LoVo (cell line): ENCODE results near the gene MCUR1.
"Not testable (repeated sequence)": the region's sequence is repeated elsewhere in the genome, so short reads cannot be mapped to it uniquely, and the experiment has no call there.

ENCODE experiments used
- DNase-seq: peaks from one replicate; pipeline ENCODE4 v3.0.0-alpha.2; 2016; ENCODE audit warnings: low spot score

MCUR1 gene, protein sequence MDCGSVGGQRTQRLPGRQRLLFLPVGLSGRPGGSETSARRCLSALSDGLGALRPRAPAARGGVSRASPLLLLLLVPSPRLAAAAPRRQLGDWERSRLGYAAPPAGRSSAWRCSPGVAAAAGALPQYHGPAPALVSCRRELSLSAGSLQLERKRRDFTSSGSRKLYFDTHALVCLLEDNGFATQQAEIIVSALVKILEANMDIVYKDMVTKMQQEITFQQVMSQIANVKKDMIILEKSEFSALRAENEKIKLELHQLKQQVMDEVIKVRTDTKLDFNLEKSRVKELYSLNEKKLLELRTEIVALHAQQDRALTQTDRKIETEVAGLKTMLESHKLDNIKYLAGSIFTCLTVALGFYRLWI

DNA sequence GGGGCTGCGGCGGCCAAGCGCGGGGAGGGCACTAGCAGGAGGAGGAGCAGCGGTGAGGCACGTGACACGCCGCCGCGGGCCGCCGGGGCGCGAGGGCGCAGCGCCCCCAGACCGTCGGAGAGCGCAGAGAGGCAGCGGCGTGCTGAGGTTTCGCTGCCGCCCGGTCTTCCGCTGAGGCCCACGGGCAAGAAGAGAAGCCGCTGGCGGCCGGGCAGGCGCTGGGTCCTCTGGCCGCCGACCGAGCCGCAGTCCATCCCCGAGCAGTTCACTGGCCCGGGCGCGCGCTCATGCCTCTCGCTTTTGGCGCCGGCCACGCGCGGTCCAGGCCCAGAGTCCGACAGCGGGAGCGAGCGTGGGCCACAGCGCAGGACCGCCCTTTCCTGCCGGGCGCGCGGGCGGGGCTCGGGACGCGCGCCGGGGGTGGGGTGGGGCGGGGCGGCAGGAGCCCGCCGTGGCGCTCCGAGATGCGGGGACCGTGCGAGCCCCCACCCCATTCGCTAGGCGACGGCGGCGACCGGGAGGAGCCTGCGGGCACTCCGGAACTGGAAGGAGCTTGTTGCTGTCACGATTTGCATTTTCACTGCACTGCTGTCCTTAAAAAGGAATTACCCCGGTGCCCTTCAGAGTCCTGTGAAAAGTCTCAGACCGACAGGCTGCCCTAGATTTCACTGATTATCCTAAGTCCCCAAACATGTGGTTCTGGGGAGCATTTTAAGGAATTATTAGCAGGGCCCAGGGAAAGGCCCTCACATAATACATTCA is at the start of gene MCUR1:
MCUR1 (minus strand) TSS at position 382 of the 762 bp plus-strand sequence; CDS start at position 254, 128 bp downstream.
- peak; percentile 82 for DNase-seq

DNA sequence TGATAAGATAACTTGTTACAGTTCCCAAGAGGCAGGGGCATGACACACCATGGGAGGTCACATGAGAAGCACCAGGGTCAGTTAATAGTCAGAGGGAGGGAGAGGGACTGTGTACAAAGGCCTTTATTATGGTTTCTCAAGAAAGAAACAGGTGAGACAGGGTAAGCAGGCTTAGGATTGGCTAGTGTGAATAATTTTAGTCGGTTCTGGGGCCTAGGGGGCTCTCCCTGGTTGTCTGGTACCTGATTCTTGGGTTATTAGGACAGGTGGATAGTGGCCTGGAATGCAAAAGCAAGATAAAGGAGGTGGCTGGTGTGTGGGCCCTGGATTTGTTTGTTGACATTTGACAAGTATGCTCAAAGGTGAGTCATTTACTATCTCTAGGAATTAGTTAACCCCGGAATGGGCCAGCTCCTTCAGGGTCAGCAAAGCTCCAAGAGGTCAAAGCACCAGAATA is 49.4 kb upstream of the MCUR1 start:
- DNase-seq = peak; percentile 23

DNA sequence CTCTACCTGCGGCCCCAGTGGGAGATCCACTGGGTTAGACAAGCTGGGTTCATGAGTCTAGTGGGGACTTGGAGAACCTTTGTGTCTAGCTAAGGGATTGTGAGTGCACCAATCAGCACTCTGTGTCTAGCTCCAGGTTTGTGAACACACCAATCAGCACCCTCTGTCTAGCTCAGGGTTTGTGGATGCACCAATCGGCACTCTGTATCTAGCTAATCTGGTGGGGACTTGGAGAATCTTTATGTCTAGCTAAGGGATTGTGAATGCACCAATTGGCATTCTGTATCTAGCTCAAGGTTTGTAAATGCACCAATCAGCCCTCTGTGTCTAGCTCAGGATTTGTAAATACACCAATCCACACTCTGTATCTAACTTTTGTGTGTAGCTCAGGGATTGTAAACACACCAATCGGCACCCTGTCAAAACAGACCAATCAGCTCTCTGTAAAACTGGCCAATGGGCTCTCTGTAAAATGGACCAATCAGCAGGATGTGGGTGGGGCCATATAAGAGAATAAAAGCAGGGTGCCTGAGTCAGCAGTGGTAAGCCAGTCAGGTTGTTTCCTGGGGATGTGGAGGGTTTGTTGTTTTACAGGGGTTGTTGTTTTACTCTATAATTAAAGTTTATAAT is 46.3 kb upstream of the MCUR1 start:
- not testable (repeated sequence) for DNase-seq

DNA sequence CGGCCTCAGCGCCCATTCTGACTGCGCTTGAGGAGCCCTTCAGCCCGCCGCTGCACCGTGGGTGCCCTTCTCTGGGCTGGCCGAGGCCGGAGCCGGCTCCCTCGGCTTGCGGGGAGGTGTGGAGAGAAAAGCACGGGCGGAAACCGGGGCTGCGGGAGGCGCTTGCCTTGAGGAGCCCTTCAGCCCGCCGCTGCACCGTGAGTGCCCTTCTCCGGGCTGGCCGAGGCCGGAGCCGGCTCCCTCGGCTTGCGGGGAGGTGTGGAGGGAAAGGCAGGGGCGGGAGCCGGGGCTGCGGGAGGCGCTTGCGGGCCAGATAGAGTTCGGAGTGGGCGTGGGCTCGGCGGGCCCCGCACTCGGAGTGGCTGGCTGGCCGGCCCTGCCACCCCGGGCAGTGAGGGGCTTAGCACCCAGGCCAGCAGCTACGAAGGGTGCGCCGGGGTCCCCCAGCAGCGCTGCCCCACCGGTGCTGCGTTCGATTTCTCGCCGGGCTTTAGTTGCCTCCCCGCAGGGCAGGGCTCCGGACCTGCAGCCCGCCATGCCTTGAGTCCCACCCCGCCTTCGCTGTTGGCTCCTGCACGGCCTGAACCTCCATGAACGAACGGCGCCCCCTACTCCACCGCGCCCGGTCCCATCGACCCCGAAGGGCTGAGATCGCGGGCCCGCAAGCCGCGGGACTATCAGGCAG is 45.7 kb upstream of the MCUR1 start:
- no peak for DNase-seq

DNA sequence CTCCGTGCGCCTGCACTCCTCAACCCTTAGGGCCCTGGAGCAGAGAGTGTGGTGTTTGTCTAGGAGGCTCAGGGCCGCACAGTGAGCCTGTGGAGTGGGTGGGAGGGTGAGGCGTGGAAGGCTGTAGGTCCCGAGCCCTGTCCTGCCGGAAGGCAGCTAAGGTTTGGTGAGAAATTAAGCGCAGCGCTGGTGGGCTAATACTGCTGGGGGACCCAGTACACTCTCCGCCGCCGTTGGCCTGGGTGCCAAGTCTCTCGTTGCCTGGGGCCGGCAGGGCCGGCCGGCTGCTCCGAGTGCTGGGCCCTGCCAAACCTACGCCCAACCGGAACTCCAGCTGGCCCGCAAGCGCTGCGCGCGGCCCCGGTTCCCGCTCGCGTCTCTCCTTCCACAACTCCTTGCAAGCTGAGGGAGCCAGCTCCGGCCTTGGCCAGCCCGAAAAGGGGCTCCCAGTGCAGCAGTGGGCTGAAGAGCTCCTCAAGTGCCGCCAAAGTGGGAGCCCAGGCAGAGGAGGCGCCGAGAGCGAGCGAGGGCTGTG is 40.4 kb upstream of the MCUR1 start:
- DNase-seq = no peak

DNA sequence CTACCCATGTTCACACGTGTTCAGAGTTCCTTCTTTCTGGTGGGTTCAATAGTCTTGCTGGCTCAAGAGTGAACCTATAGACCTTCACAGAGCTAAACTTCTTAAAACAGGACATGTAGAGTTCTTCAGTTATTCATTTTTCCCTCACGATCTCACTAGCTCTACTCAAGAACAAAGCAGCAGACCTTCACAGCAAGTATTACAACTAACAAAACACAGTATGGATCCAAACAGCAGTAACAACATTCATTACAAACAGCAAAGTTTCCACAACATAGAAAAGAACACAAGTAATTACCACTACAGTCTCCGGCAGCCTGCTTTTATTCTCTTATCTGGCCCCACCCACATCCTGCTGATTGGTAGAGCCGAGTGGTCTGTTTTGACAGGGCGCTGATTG is 39.5 kb upstream of the MCUR1 start:
- DNase-seq = no peak

DNA sequence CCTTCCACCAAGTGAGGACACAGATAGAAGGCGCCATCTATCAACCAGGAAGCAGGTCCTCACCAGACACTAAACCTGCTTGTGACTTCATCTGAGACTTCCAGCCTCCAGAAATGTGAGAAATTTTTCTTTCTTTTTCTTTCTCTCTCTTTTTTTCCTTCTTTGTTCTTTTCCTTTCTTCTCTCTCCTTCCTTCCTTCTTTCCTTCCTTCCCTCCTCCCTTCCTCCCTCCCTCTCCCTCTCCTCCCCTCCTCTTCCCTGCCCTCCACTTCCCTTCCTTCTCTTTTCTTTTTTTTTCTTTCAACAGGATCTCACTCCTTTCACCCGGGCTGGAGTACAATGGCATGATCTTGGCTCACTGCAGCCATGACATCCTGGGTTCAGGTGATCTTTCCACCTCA is 37.4 kb upstream of the MCUR1 start:
- DNase-seq = no peak

DNA sequence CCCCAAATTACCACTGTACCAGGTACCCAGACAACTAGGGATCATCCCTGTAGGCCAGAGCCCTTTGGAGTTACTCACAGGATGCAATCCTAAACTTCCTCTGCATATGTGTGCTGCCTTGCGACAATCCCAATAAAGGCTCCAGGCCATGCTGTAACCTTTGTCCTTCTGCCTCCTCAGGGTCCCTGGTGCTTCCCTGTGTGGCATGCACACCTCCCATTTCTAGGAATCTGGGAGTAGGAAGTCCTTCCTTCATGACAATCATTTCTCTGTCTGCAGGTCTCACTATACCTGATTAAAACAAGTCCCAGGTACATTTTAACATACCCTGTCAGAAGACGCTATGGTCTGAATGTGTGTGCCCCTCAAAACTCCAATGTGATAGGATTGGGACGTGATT is 37.0 kb upstream of the MCUR1 start:
- DNase-seq = no peak

DNA sequence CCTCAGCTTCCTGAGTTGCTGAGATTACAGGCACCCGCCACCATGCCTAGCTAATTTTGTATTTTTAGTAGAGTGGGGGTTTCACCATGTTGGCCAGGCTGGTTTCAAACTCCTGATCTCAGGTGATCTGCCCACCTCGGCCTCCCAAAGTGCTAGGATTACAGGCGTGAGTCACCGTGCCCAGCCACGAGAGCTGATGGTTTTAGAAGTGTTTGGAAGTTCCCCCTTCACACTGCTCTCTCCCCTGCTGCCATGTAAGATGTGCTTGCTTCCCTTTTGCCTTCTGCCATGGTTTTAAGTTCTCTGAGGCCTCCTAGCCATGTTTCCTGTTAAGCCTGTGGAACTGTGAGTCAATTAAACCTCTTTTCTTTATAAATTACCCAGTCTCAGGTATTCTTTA is 36.3 kb upstream of the MCUR1 start:
- not testable (repeated sequence) for DNase-seq

DNA sequence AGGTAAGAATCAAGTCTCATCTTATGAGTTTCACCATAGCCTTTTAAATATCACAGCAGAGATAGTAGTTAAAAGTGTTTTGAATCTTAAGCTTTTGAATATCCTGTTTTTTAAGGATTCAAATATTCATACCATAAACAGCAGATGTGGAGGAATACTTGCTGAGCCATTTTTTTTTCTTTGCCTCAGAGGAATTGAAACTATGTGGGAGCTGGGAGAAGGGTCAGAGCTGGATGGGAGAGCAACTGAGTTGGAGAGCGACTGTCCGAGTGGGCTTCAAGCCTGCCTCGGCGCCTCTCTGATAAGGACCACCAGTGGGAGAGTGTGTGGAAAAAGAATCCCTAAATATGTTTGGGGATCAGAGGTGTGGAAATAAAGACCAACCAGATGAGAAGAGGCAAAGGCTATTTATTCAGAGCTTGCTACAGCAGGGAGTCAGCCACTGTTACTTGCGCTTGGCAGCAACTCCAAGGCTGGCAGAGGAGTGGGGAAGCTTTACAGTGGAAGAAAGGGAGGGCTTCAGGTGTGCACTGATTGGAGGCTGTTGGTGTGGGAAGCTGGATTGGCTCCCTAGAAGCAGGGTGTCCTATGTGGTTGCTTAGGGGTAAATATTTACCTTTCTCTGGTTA is 34.3 kb upstream of the MCUR1 start:
- DNase-seq = no peak

DNA sequence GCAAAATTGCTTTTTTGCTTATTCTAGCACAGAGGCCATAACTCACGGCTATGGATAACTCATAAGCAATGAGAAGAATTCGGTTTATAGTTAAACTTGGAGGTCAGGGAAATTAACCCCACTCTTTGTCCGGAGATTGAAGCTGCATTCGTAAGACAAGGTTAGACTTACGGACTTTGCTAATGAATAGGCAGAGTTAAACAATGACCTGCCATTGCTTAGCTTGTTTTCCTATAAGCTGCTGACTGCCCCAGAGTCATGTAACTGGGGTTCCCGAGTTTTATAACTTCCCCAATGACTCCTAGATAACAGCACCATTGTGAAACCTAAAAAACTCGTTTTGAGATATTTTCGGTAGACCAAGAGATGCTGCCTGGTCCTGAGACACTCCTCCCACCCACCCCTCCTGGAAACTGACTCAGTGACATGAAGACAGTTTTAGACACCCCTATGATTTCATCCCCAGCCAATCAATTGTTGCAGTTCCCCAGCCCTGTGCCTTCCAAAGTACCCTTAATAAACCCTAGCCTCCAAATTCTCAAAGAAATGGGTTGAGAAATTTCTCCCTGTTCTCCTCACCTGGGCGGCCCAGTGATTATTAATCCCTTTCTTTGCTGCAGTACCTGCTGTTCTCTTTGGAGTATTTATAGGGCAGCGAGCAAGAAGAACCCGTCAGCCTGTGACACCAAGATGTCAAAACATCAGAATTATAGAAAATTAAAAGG is 33.1 kb upstream of the MCUR1 start:
- DNase-seq = no peak

DNA sequence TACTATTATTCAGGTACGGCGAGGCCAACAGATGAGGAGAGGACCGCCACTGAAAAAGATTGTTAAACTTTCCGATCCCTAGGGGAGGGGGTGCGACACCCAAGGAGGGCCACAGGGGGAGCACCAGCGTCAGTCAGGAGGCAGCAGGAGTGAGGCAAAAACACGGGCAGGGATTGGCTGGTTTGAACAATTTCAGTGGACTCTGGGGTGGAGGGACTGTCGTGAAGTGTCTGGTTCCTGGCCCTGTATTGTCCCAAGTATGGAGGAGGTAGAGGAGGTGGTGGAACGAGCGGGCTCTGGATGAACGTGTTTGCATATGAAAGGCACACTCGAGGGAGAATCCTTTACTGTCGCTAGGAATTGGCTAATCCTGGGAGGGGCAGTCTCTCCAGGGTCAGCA is 32.5 kb upstream of the MCUR1 start:
- no peak for DNase-seq

DNA sequence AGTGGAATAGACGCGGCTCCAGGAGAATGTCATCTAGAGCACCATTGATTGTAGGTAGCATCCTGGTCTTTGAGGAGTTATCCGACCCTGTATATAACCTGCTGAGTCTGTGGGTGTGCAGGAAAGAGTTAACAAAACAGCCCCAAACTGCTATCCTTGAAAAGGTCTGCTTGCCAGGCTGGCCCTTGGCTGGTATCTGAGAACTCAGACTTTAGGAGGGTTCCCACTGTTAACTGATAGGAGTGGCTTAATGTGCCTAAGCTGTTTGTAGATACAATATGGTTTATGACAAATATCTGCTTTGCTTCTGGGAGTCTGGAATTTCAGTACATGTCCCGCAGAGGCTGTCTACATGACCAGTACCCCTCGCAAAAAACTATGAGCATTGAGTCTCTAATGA is 27.6 kb upstream of the MCUR1 start:
- no peak for DNase-seq

DNA sequence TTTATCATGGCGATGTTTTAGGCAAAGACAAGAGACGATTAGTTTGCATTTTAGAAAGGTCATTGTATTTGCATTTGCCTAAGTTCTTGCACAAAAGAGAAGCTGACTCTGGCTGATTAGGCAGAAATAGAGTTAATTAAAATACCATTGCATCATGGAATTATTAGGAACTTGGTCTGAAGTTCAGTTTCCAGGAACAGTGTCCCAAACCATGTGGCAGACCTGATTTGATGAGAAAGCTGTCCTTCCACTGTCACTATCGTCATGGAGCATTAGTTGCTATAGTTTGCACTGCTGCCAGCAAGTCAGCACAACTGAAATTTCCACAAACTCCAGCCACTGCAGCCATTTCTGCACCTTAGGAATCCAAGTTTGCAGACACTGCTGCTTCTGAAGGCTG is 24.3 kb upstream of the MCUR1 start:
- DNase-seq = no peak

DNA sequence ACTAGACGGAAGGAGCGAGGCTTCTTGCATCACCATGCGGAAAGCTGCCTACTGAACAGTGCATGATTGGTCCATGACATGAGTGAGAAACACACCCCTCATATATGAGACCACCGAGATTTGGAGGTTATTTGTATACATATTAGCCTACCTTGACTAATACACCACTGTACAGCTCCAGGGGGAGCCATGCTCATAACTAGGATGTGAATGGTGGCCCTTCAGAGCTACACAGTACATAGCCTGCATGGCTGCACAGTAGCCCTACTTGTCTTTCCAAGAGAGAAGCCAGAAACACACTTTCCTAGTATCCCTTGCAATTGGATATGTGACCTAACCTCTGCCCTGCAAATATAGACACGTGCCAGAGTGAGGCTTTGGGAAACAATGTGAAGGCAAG is 21.8 kb upstream of the MCUR1 start:
- no peak for DNase-seq

DNA sequence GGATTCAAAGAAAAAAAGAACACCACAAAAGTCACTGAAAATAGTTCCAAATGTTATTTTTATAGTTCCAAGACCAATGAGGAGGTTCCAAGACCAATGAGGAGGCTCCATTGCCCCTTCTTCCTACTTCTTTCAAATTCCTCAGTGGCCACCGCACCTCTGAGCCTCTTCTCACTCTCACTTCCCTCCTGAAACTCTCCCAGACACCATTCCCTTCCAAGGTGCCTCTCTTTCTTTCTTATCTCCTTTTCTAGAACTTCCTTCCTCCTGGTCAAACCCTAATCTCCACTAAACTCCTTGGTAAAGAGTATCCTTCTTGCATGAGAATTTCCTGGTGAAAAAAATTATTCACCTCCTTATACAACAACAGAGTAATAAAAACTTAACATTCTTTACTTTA is 20.4 kb upstream of the MCUR1 start:
- no peak for DNase-seq

DNA sequence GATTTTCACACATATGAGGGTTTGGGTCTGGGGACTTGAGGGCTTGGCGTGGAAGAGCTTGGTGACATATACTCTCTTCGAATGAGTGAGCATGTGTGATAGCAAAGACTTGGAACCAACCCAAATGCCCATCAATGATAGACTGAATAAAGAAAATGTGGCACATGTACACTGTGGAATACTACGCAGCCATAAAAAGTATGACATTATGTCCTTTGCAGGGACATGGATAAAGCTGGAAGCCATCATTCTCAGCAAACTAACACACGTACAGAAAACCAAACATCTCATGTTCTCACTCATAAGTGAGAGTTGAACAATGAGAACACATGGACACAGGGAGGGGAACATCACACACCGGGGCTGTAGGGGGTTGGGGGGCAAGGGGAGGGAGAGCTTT is 19.7 kb upstream of the MCUR1 start:
- not testable (repeated sequence) for DNase-seq

DNA sequence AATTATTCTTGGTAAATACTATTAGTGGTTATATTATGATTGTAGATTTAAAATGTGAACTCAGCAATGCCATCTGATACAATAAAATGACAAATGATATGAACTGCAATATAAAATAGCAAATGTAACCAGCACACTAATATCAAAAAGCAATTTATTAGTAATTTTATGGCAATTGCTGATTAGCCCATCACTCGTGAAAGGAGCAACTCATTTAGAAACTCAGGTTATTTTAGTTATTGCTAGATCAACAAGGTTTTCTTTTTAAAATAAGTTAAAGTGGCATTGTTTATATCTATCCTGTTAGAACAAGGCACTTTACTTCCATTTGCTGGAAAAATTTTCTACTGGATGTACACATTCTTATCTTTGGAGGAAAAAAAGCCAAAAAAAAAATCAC is 18.4 kb upstream of the MCUR1 start:
- no peak for DNase-seq

DNA sequence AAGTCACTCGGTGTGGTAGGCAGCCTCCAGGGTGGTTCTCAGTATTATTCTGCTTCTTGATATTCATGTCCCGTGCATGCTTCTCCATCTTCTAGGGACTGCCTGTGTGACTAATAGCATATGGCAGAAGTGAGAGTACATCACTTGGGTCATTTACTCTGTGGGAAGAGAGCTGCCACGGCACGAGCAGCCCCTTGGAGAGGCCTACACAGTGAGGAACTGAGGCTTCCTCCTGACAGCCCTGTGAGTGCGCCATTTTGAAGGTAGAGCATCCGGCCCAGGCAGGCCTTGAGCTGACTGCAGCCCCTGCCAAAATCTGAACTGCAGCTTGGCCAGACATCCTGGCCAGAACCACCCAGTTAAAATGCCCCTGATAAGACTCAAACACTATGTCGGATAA is 17.3 kb upstream of the MCUR1 start:
- DNase-seq = no peak

DNA sequence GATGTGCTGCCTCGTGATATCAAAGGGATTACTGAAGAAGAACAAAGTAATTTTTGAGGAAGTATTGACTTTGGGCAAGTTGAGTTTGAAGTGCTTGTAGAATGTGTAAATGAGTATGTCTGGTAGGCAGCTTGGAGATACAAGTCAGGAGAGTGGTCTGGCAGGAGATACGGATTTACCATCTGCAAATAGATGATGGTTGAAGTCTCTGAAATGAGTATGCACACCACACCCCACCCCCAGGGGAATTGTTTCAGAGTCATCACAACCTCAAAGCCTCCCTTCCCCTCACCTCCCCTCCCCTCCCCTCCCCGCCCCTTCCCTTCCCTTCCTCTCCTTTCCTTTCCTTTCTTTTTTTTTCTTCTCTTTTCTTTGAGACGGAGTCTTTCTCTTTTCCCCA is 16.4 kb upstream of the MCUR1 start:
- DNase-seq = no peak

DNA sequence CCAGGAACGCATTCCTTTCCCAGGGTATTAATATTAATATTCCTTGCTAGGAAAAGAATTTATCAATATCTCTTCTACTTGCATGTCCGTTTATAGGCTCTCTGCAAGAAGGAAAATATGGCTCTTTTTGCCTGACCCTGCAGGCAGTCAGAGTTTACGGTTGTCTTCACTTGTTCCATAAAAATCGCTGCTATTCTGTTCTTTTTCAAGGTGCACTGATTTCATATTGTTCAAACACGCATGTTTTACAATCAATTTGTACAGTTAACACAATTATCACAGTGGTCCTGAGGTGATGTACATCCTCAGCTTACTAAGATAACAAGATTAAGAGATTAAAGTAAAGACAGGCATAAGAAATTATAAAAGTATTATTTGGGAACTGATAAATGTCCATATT is 15.1 kb upstream of the MCUR1 start:
- DNase-seq = not testable (repeated sequence)
